ENCODE data around the gene TAS2R7. TPM values are rescaled to one million over a fixed set of nuclear protein-coding genes. Genes with fewer than 3 reads are reported as not detected.

TAS2R7 gene
- total and polyA plus RNA-seq, 2 of the 4 experiments (the other 2 are of a cell fraction), result not detected

GRCh38 chr12:10794222-10794621 is 8.2 kb downstream of the TAS2R7 start:
- no peak overlapping the region for H4K8ac ChIP-seq (ENCODE audit: low read depth in 2 of 2, low read length in 2 of 2)
- no peak overlapping the region for H4K91ac ChIP-seq (ENCODE audit: insufficient read depth, low read depth, low read length)
- H3K27me3 ChIP-seq (ENCODE audit: control insufficient read depth, insufficient read depth, low read length), result no peaks in the 10 kb centered on the region
- H3K4ac ChIP-seq (ENCODE audit: low read depth, low read length), result no peak overlapping the region
- no peak overlapping the region for H4K5ac ChIP-seq (ENCODE audit: low read depth, low read length)
- H2AK9ac ChIP-seq (replicated peaks; ENCODE audit: low read depth, low read length, poor library complexity), result no peak overlapping the region
- ChIA-PET CTCF (interaction anchor here (1.0 kb wide), 1 partner anchor 44 kb away, joined by 3 read pairs; no protein-coding TSS in a partner anchor), POLR2A (ENCODE audit: unreplicated experiment) (no interaction called here)
- no peak overlapping the region for H2AFZ ChIP-seq (replicated peaks; ENCODE audit: low read length, poor library complexity)
- ATAC-seq (ENCODE audit: low read depth) (no peak), DNase-seq (no peak)
- dilution Hi-C loops (cut with HindIII; ENCODE audit: low sequenced_read_pairs, unreplicated experiment) (loop anchor here (25.0 kb wide), 1 partner anchor 393 kb away; the partner anchor contains the start of gene TAS2R42), in situ Hi-C loops (cut with MboI; ENCODE audit: low sequenced_read_pairs) (no loop called here), intact Hi-C loops (cut with micrococcal nuclease) (no loop called here)
- no peak overlapping the region for H3K27ac ChIP-seq (ENCODE audit: insufficient read depth, low read length)
- no peaks in the 10 kb centered on the region for H3K36me3 ChIP-seq (ENCODE audit: control insufficient read depth, insufficient read depth, low read length)
- no peaks in the 10 kb centered on the region for H4K20me1 ChIP-seq (ENCODE audit: insufficient read depth, low read length)
- no peaks in the 10 kb centered on the region for H3K4me1 ChIP-seq (ENCODE audit: control insufficient read depth, insufficient read depth, low read length)
- H2BK120ac ChIP-seq (ENCODE audit: low read depth, low read length), result no peak overlapping the region
- no peak overlapping the region for H3K56ac ChIP-seq (ENCODE audit: extremely low read depth, insufficient read depth, low read length)
- H3K4me2 ChIP-seq (ENCODE audit: low read depth, low read length), result no peak overlapping the region
- H3K14ac ChIP-seq (replicated peaks; ENCODE audit: low read depth, low read length), result no peak overlapping the region
- no peaks in the 10 kb centered on the region for H3K9me1 ChIP-seq (ENCODE audit: insufficient read depth, low read length)
- TF ChIP-seq SMC3 (IDR thresholded peaks at IDR 0.05; ENCODE audit: low read depth, low read length) (no peak), USF2 (IDR thresholded peaks at IDR 0.05; ENCODE audit: low read depth, low read length) (no peak), RAD21 (IDR thresholded peaks at IDR 0.05; ENCODE audit: low read length) (no peak), NFE2L2 (IDR thresholded peaks at IDR 0.05; ENCODE audit: low read depth, low read length) (no peak), ELK1 (IDR thresholded peaks at IDR 0.05; ENCODE audit: borderline replicate concordance, low read depth, low read length) (no peak), CEBPB (IDR thresholded peaks at IDR 0.05; ENCODE audit: low read depth, low read length) (no peak), MAFK (IDR thresholded peaks at IDR 0.05; ENCODE audit: low read depth, low read length) (no peak), MXI1 (IDR thresholded peaks at IDR 0.05; ENCODE audit: borderline replicate concordance, low read depth, low read length) (no peak), RFX5 (IDR thresholded peaks at IDR 0.05; ENCODE audit: low read depth, low read length) (no peak), CTCF (conservative IDR thresholded peaks at IDR 0.05; ENCODE audit: low read depth, low read length) (no peak), FOS (IDR thresholded peaks at IDR 0.05; ENCODE audit: low read depth, low read length) (no peak)
- no peak overlapping the region for H3K9ac ChIP-seq (ENCODE audit: low read depth, low read length)
- H3K79me1 ChIP-seq (ENCODE audit: low read depth in 1 of 2, low read length in 2 of 2), result no peaks in the 10 kb centered on the region
- no peak overlapping the region for H2BK15ac ChIP-seq (ENCODE audit: low read depth, low read length)
- no TSS peak for BruUV-seq (replicated peaks)
- no CpG with 5 or more reads among the region's 2 CpGs for WGBS, 2 experiments (ENCODE audit: extremely low coverage in 2 of 2, insufficient read length in 1 of 2)
- H3K23ac ChIP-seq (ENCODE audit: low read depth, low read length), result no peak overlapping the region
- H3K4me3 ChIP-seq (ENCODE audit: insufficient read depth, low read depth, low read length), result no peak overlapping the region
- no peak overlapping the region for H2BK5ac ChIP-seq (ENCODE audit: low read depth, low read length, poor library complexity, severe bottlenecking)
- no peak overlapping the region for H2AK5ac ChIP-seq (ENCODE audit: low read depth, low read length)
- H2BK20ac ChIP-seq (ENCODE audit: low read depth, low read length), result no peak overlapping the region
- no peak overlapping the region for H3K18ac ChIP-seq (ENCODE audit: low read depth, low read length)
- H3K9me3 ChIP-seq (ENCODE audit: control insufficient read depth, insufficient read depth, low read length), result no peaks in the 10 kb centered on the region
